B cell (primary cell): Measurements from ENCODE around the gene GTF2I. TPM values are rescaled to one million over a fixed set of nuclear protein-coding genes. Genes with fewer than 3 reads are reported as not detected.
"Not testable (repeated sequence)": the region's sequence is repeated elsewhere in the genome, so short reads cannot be mapped to it uniquely, and the experiment has no call there.

Source experiments
- ATAC-seq: fragments of 200-7000 bp; cut with Tn5 transposase; one replicate; pipeline ENCODE4 v1.10.0; 2021; ENCODE audit warnings: low read depth, mild to moderate bottlenecking, moderate number of reproducible peaks, moderate library complexity
- CTCF ChIA-PET: fragments of 350-600 bp; sonication (Branson Sonifier 250); formaldehyde crosslinking; loops from one replicate; lab custom pipeline; 2021; ENCODE audit warnings: antibody characterized with exemption, inconsistent platforms; lab: Charles Lee
- POLR2A ChIA-PET: fragments of 350-600 bp; sonication (Branson Sonifier 250); formaldehyde crosslinking; loops from one replicate; lab custom pipeline; 2021; ENCODE audit warnings: antibody characterized with exemption; lab: Charles Lee
- DNase-seq: peaks from one replicate; pipeline ENCODE4 v3.0.0; 2013
- H2AFZ ChIP-seq: 2 replicates; pipeline ENCODE4 v1.6.1; 2012; ENCODE audit warnings: mild to moderate bottlenecking, low read depth, low read length; ENCODE audit not compliant: insufficient read depth, poor library complexity, severe bottlenecking
- H3K27ac ChIP-seq, 2 donors: 1 replicate in 1 of 2; 2 replicates in 1 of 2; pipeline ENCODE4 v1.5.1; 2012 to 2013; ENCODE audit warnings: low read length in 2 of 2, mild to moderate bottlenecking in 2 of 2, moderate library complexity in 1 of 2
- H3K27me3 ChIP-seq, 4 experiments: fragments of 200-600 bp in 1 of 4; sonication (generic) in 1 of 4; replicated peaks in 1 of 4; 1 replicate in 2 of 4; 2 replicates in 2 of 4; pipeline versions ENCODE4 v1.6.1 to v1.7.0; 2013 to 2016; ENCODE audit warnings: low read length in 3 of 4, mild to moderate bottlenecking in 2 of 4, mixed read lengths in 1 of 4, moderate library complexity in 1 of 4; ENCODE audit not compliant: insufficient read depth in 4 of 4, control insufficient read depth in 3 of 4; ENCODE audit errors: control extremely low read depth in 1 of 4
- H3K36me3 ChIP-seq, 2 experiments: replicated peaks in 1 of 2; 1 replicate in 1 of 2; 2 replicates in 1 of 2; pipeline versions ENCODE4 v1.6.1 to v1.7.1; 2013; ENCODE audit warnings: low read length in 1 of 2; ENCODE audit not compliant: insufficient read depth in 2 of 2, control insufficient read depth in 1 of 2; ENCODE audit errors: control extremely low read depth in 1 of 2, extremely low read depth in 1 of 2
- H3K4me1 ChIP-seq, 2 donors: fragments of 200-600 bp in 1 of 2; sonication (generic) in 1 of 2; 1 replicate in 1 of 2; 2 replicates in 1 of 2; pipeline versions ENCODE4 v1.5.1 to v1.6.1; 2013 to 2017; ENCODE audit warnings: low read length in 2 of 2; ENCODE audit not compliant: control insufficient read depth in 2 of 2, insufficient read depth in 2 of 2
- H3K4me2 ChIP-seq: replicated peaks from 2 replicates; pipeline ENCODE3; 2012; ENCODE audit warnings: mild to moderate bottlenecking, low read depth, low read length; ENCODE audit not compliant: poor library complexity, severe bottlenecking
- H3K4me3 ChIP-seq, 5 experiments: fragments of 200-600 bp in 1 of 5; sonication (generic) in 1 of 5; 1 replicate in 3 of 5; 2 replicates in 2 of 5; pipeline versions ENCODE4 v1.5.1 to v1.7.0; 2011 to 2016; ENCODE audit warnings: low read length in 4 of 5, mild to moderate bottlenecking in 4 of 5, low read depth in 2 of 5, control low read depth in 1 of 5, moderate library complexity in 1 of 5; ENCODE audit not compliant: insufficient read depth in 1 of 5; ENCODE audit errors: control extremely low read depth in 1 of 5, extremely low read depth in 1 of 5
- H3K79me2 ChIP-seq: fragments of 200-600 bp; sonication (generic); one replicate; pipeline ENCODE4 v1.6.0; 2016; ENCODE audit warnings: low read length; ENCODE audit not compliant: control insufficient read depth, insufficient read depth
- H3K9ac ChIP-seq: fragments of 200-600 bp; sonication (generic); 2 replicates; pipeline ENCODE4 v1.6.1; 2017; ENCODE audit warnings: mild to moderate bottlenecking, low read length, moderate library complexity
- H3K9me3 ChIP-seq, 3 donors: one replicate each; pipeline versions ENCODE4 v1.6.1 to v1.7.1; 2013; ENCODE audit warnings: low read length in 2 of 3; ENCODE audit not compliant: control insufficient read depth in 2 of 3, insufficient read depth in 1 of 3; ENCODE audit errors: control extremely low read depth in 1 of 3
- H4K20me1 ChIP-seq: 2 replicates; pipeline ENCODE4 v1.6.0; 2012; ENCODE audit warnings: mild to moderate bottlenecking, low read length; ENCODE audit not compliant: insufficient read depth, control insufficient read depth, poor library complexity, severe bottlenecking
- H3K27ac Mint-ChIP-seq: one replicate; pipeline ENCODE4 v1.8.0; 2021; ENCODE audit warnings: mixed read lengths
- H3K27me3 Mint-ChIP-seq: one replicate; pipeline ENCODE4 v1.8.0; 2021; ENCODE audit warnings: mixed read lengths
- H3K4me1 Mint-ChIP-seq: one replicate; pipeline ENCODE4 v1.8.0; 2021; ENCODE audit warnings: mixed read lengths
- H3K4me3 Mint-ChIP-seq: one replicate; pipeline ENCODE4 v1.8.0; 2021; ENCODE audit warnings: mixed read lengths
- H3K9me3 Mint-ChIP-seq: one replicate; pipeline ENCODE4 v1.8.0; 2022; ENCODE audit warnings: mixed read lengths; ENCODE audit not compliant: insufficient read depth
- EZH2 ChIP-seq: IDR thresholded peaks from 2 replicates; pipeline ENCODE4 v1.6.1; 2012; ENCODE audit warnings: borderline replicate concordance, low read depth, mild to moderate bottlenecking, moderate library complexity, low read length; ENCODE audit not compliant: insufficient read depth, poor library complexity, severe bottlenecking
- WGBS: methylation state at CpG from one replicate; pipeline ENCODE4 v1.1.5; 2013; ENCODE audit warnings: missing lambda C conversion rate; ENCODE audit not compliant: insufficient coverage; 5-methylcytosine and 5-hydroxymethylcytosine counted together
- intact Hi-C: fragments of 100-400 bp; cut with micrococcal nuclease; formaldehyde crosslinking; loops from one replicate; pipeline ENCODE4 v1.10.0; 2022
- polyA plus RNA-seq: library from polyadenylated mRNA; depleted of rRNA; stranded (reverse); fragments of >200 nt; gene quantifications from 2 replicates; pipeline ENCODE4 v1.2.3, GENCODE V29; 2012
- total RNA-seq, 2 donors: library from RNA; stranded (reverse); fragments of 120-200 nt in 1 of 2; gene quantifications; 1 replicate in 1 of 2; 2 replicates in 1 of 2; pipeline versions ENCODE4 v1.2.3 to v1.2.4, GENCODE V29; 2013 to 2022
- TF ChIP-seq, protein P1 (sequence below): fragments of 200-600 bp; IDR thresholded peaks from one replicate; pipeline ENCODE4 v1.8.0; 2022; ENCODE audit warnings: antibody characterized with exemption, mild to moderate bottlenecking

GTF2I gene
- total and polyA plus RNA-seq, 2 donors (not counting 1 experiment from before 2014, with no cell fraction given) = 140 to 271 TPM

DNA sequence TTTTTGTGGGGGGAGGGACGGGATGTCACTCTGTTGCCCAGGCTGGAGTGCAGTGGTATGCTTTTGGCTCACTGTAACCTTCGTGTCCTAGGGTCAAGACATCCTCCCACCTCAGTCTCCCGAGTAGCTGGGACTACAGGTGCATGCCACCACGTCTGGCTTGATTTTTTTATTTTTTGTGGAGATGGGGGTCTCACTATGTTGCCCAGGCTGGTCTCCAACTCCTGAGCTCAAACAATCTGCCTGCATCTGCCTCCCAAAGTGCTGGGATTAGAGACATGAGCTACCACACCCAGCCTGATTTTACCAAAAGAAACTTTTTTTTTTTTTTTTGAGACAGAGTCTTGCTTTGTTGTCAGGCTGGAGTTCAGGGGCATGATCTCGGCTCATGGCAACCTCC lies 10.0 kb downstream of the GTF2I start:
- Mint-ChIP-seq H3K4me3 (peak overlapping the region; percentile 55), H3K27ac (peak overlapping the region; percentile 85)

DNA sequence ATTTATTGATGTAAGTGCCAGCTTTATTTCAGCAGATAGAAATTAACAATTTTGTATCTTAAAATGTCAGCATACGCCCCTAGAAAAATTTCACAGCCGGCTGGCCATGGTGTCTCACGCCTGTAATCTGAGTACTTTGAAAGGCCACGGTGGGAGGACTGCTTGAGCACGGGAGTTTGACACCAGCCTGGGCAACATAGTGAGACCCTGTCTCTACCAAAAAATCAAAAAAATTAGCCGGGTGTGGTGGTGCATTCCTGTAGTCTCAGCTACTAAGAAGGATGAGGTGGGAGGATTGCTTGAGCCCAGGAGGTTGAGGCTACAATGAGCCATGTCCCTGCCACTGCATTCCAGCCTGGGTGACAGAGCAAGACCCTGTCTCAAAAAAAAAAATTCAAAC lies 14.1 kb downstream of the GTF2I start:
- H3K4me3 Mint-ChIP-seq = no peak overlapping the region
- H3K36me3 ChIP-seq = peaks cover 3 to 15% of the 10 kb centered on the region in 2 experiments
- peaks cover 98% of the 10 kb centered on the region for H3K79me2 ChIP-seq
- H3K4me3 ChIP-seq = no peak overlapping the region
- 75% methylated on average over 4 of the region's 6 CpGs for WGBS
- peak overlapping the region in 1 of 2 donors; percentile 46 for H3K27ac ChIP-seq
- H3K27ac Mint-ChIP-seq = no peak overlapping the region
- CTCF ChIA-PET = no interaction called here
- H3K9ac ChIP-seq = no peak overlapping the region
- peaks cover 65% of the 10 kb centered on the region for H4K20me1 ChIP-seq
- intact Hi-C loops = no loop called here
- no peaks in the 10 kb centered on the region for H3K27me3 Mint-ChIP-seq
- no peak for DNase-seq
- no peaks in the 10 kb centered on the region for H3K9me3 ChIP-seq
- H3K4me1 Mint-ChIP-seq = peaks cover 48% of the 10 kb centered on the region
- peaks cover 13 to 20% of the 10 kb centered on the region in 2 donors for H3K4me1 ChIP-seq
- POLR2A ChIA-PET = no interaction called here
- no peak overlapping the region for H3K4me2 ChIP-seq
- ATAC-seq = no peak
- H3K27me3 ChIP-seq = no peaks in the 10 kb centered on the region
- H3K9me3 Mint-ChIP-seq = no peaks in the 10 kb centered on the region
- TF ChIP-seq, protein P1, sequence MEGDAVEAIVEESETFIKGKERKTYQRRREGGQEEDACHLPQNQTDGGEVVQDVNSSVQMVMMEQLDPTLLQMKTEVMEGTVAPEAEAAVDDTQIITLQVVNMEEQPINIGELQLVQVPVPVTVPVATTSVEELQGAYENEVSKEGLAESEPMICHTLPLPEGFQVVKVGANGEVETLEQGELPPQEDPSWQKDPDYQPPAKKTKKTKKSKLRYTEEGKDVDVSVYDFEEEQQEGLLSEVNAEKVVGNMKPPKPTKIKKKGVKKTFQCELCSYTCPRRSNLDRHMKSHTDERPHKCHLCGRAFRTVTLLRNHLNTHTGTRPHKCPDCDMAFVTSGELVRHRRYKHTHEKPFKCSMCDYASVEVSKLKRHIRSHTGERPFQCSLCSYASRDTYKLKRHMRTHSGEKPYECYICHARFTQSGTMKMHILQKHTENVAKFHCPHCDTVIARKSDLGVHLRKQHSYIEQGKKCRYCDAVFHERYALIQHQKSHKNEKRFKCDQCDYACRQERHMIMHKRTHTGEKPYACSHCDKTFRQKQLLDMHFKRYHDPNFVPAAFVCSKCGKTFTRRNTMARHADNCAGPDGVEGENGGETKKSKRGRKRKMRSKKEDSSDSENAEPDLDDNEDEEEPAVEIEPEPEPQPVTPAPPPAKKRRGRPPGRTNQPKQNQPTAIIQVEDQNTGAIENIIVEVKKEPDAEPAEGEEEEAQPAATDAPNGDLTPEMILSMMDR = no peak
- no peak for TF ChIP-seq EZH2
- no peak overlapping the region for H2AFZ ChIP-seq

More for the DNA sequence above, 10.0 kb downstream of the GTF2I start:
- H3K4me3 ChIP-seq, DNase-seq, H2AFZ ChIP-seq, H3K27me3 Mint-ChIP-seq, H3K27me3 ChIP-seq, intact Hi-C loops, ATAC-seq, H3K9ac ChIP-seq, H3K9me3 Mint-ChIP-seq, H3K9me3 ChIP-seq: not testable (repeated sequence)
- peaks cover 64% of the 10 kb centered on the region for H3K4me1 Mint-ChIP-seq
- Histone ChIP-seq H3K4me1 (peaks cover 41 to 55% of the 10 kb centered on the region in 2 donors), H3K27ac (peak overlapping the region in 1 of 2 donors; percentile 65), H3K4me2 (peak overlapping the region; percentile 36), H4K20me1 (peaks cover 81% of the 10 kb centered on the region), H3K36me3 (peaks cover 1 to 21% of the 10 kb centered on the region in 2 experiments), H3K79me2 (peaks cover 99% of the 10 kb centered on the region)
- CTCF ChIA-PET = interaction anchor here (0.6 to 0.7 kb wide), 3 partner anchors 865 to 1660 kb away, joined by 3 read pairs; no protein-coding TSS in a partner anchor
- 100% methylated on average over 1 of the region's 5 CpGs for WGBS
- POLR2A ChIA-PET = interaction anchor here (0.6 to 0.7 kb wide), 3 partner anchors 50 to 544 kb away, joined by 3 read pairs; no protein-coding TSS in a partner anchor
